Epidermal melanocyte (primary cell): ENCODE data around the gene MAPK11.

Experiments used
- DNase-seq: peaks from one replicate; pipeline ENCODE4 v3.0.0; 2011; ENCODE audit warnings: low spot score; ENCODE audit not compliant: insufficient read length

MAPK11 gene

GRCh38 chr22:50308597-50308935 lies 38.4 kb upstream of the MAPK11 start:
- no peak for DNase-seq

- no peak for DNase-seq
These were observed 37.9 kb upstream of the MAPK11 start for GRCh38 chr22:50307890-50308596.

- DNase-seq: peak; percentile 85
These were observed 36.9 kb upstream of the MAPK11 start, which contains the start of gene PLXNB2 for GRCh38 chr22:50306753-50307749. Gene PLXNB2 (minus strand): TSS chr22:50307646. CDS start chr22:50290584, 17,062 bp downstream.

GRCh38 chr22:50305923-50306566 lies 35.9 kb upstream of the MAPK11 start:
- DNase-seq: peak; percentile 99

- DNase-seq: no peak
These were observed 35.3 kb upstream of the MAPK11 start for GRCh38 chr22:50305393-50305922.

- DNase-seq: no peak
These were observed 34.6 kb upstream of the MAPK11 start for GRCh38 chr22:50304528-50305392.

- DNase-seq: no peak
These were observed 33.8 kb upstream of the MAPK11 start for GRCh38 chr22:50303848-50304527.

- DNase-seq: no peak
These were observed 33.3 kb upstream of the MAPK11 start for GRCh38 chr22:50303515-50303847.

- no peak for DNase-seq
These were observed 32.4 kb upstream of the MAPK11 start for GRCh38 chr22:50302564-50302963.

GRCh38 chr22:50302041-50302541 lies 31.9 kb upstream of the MAPK11 start:
- no peak for DNase-seq

GRCh38 chr22:50301581-50301991 lies 31.4 kb upstream of the MAPK11 start:
- DNase-seq: no peak

- DNase-seq: no peak
These were observed 30.6 kb upstream of the MAPK11 start for GRCh38 chr22:50300620-50301257.

GRCh38 chr22:50299785-50300619 lies 29.8 kb upstream of the MAPK11 start:
- DNase-seq: no peak

GRCh38 chr22:50298937-50299784 lies 29.0 kb upstream of the MAPK11 start:
- no peak for DNase-seq

GRCh38 chr22:50298266-50298637 lies 28.1 kb upstream of the MAPK11 start:
- DNase-seq: no peak

GRCh38 chr22:50297510-50298265 lies 27.5 kb upstream of the MAPK11 start:
- no peak for DNase-seq
